Body of pancreas (tissue), 4 donors: Measurements from ENCODE around the gene FOXA3.

Experiments used
- CTCF ChIP-seq, 7 experiments: fragments of 450-650 bp in 4 of 7; fragments of 200-600 bp in 3 of 7; sonication (generic) in 3 of 7; IDR thresholded peaks; one replicate each; pipeline ENCODE4 v1.5.1; 2016 to 2019; ENCODE audit warnings: antibody characterized with exemption in 7 of 7
- POLR2A ChIP-seq, 3 donors: fragments of 450-650 bp; IDR thresholded peaks; one replicate each; pipeline ENCODE4 v1.6.1; 2016; ENCODE audit warnings: antibody characterized with exemption in 3 of 3, mild to moderate bottlenecking in 2 of 3

GRCh38 chr19:45862271-45862563 is 1.9 kb upstream of the FOXA3 start:
- TF ChIP-seq CTCF (IDR thresholded peaks at IDR 0.05) (no peak), POLR2A (IDR thresholded peaks at IDR 0.05) (no peak)
